HG03460 (cell line): Measurements from ENCODE around the gene RXFP2.

Source experiments
- ATAC-seq: cut with Tn5 transposase; IDR thresholded peaks from one replicate; pipeline ENCODE4 v1.9.1; 2021; ENCODE audit not compliant: unreplicated experiment

The RXFP2 gene

DNA sequence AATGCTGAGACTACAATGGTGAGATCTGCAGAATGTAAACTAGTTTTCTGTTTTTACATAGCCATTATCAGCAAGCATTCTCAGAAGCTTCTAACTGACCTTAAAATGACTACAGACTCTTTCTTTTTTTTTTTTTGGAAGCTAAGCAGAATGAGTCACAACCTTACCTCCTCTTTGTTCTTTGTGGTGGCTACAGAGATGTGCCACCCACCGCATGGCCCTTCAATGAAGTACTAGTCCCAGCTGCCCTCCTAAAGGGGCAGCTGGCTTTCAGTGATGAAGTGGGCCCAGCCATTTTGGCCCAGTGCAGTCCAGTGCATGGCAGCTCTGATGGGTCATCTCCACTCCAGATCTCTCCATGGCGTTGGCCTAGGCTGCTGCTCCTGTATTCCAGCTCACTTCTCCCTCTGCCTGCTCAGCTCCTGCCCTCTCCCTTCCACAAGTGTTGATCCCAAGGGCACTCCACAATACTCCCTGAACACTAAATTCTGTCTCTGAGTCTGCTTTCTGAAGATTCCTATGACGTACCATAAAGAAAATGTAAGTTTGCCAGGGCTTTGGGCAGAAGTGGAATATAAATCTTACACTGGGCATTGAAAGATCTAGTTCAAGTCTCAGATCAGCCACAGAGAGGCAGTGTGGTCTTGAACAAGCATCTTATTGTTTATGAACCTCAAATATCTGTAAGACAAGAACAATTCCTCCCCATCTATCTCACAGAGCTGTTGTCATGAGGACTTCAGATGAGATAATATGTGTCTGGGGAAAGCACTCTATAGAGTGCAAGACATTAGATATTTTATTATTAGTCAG lies 85.6 kb downstream of the RXFP2 start:
- no peak for ATAC-seq

GRCh38 chr13:31826521-31826920 lies 87.2 kb downstream of the RXFP2 start:
- no peak for ATAC-seq

DNA sequence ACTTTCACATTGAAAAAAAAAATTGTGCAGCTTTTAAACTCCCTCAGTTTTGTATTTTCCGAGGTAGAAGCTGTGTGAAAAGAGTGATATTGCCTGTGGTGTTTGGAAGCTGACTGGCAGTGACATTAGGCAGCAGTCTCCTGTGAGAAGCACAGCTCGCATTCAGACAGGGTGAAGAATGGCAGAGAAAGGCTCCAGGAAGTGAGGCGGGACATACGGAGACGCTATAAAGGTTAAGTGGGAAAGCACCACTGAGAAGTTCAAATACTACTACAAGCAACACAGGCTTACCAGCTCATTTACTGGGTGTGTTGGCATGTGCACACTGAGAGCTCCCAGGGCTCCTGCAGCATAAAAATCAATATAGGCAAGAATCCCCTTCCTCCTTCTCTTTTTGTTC lies 88.4 kb downstream of the RXFP2 start:
- no peak for ATAC-seq

- no peak for ATAC-seq
These were observed 96.6 kb downstream of the RXFP2 start for GRCh38 chr13:31835932-31836331.

GRCh38 chr13:31843044-31843443 lies 103.7 kb downstream of the RXFP2 start:
- ATAC-seq = no peak

- ATAC-seq = peak; percentile 99
These were observed 107.0 kb downstream of the RXFP2 start for GRCh38 chr13:31846182-31846938.

DNA sequence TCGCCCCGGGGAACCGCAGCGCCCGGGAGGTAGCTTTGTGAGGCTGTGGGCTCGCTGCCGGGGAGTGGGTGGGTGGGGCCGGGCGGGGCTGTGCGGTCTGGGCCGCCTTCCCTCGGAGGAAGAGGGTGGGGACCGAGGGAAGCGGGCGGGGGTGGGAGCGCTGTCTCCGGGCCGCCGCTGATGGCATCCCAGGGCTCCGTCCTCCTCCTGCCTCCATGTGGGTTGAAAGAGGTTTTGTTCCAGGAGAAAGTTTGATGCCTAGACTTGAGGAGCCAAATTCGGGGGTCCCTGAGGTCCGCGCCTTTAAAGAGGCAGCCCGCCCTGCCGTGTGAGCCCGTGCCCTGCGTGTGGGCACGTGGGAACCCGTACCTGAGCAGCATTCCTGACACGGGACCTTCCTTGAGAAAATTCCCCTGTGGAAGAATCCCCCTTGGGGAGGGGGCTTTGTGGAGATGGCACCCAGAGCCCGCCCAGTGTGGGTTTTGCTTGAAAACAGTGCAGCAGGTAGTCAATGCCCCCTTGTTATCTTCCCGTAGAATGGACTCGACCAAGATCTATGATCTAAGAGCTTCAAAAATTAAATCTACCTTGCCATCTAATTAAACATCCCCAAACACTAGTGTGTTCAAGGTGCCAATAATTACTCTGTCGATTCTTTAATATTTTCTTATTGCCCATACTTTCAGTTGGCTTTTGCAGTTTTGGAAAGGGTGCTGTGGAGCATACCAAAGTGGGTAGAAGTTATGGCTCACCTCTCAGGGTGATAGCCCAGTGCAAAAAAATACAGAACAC lies 107.8 kb downstream of the RXFP2 start:
- ATAC-seq = peak; percentile 2

GRCh38 chr13:31848621-31849020 lies 109.3 kb downstream of the RXFP2 start:
- no peak for ATAC-seq

- no peak for ATAC-seq
These were observed 109.9 kb downstream of the RXFP2 start for GRCh38 chr13:31849206-31849605.

- no peak for ATAC-seq
These were observed 110.8 kb downstream of the RXFP2 start for GRCh38 chr13:31850041-31850555.

- no peak for ATAC-seq
These were observed 111.9 kb downstream of the RXFP2 start for GRCh38 chr13:31851216-31851615.
